SK-N-SH treated with all-trans-retinoic acid at 6 μM for 48 hours (cell line): ENCODE measurements around the gene COL4A5.

Experiments
- ATAC-seq: fragments of 200-7000 bp; cut with Tn5 transposase; 3 replicates; pipeline ENCODE4 v1.9.1; 2020; ENCODE audit warnings: mild to moderate bottlenecking, moderate library complexity
- ARNTL ChIP-seq: fragments of 450-650 bp; formaldehyde crosslinking; IDR thresholded peaks from 2 replicates; pipeline ENCODE4 v1.5.0; 2020; ENCODE audit warnings: low read depth, mild to moderate bottlenecking, moderate library complexity, borderline replicate concordance
- BACH2 ChIP-seq: fragments of 250-450 bp; sonication (Bioruptor Pico); IDR thresholded peaks from 2 replicates; pipeline ENCODE4 v1.9.0; 2021; ENCODE audit warnings: mild to moderate bottlenecking, borderline replicate concordance
- CSDC2 ChIP-seq: fragments of 250-450 bp; sonication (Bioruptor Pico); IDR thresholded peaks from 2 replicates; pipeline ENCODE4 v1.5.0; 2020; ENCODE audit warnings: mild to moderate bottlenecking, moderate library complexity
- CSRNP3 ChIP-seq: fragments of 250-450 bp; sonication (Bioruptor Pico); IDR thresholded peaks from 2 replicates; pipeline ENCODE4 v1.5.1; 2021; ENCODE audit warnings: mild to moderate bottlenecking, moderate library complexity
- ESRRG ChIP-seq: fragments of 250-450 bp; sonication (Bioruptor Pico); IDR thresholded peaks from 2 replicates; pipeline ENCODE4 v1.6.1; 2021; ENCODE audit warnings: mild to moderate bottlenecking
- GLIS3 ChIP-seq: fragments of 250-450 bp; sonication (Bioruptor Pico); IDR thresholded peaks from 2 replicates; pipeline ENCODE4 v1.5.0; 2020; ENCODE audit warnings: mild to moderate bottlenecking, moderate library complexity
- ISL1 ChIP-seq: fragments of 250-450 bp; sonication (Bioruptor Pico); IDR thresholded peaks from 2 replicates; pipeline ENCODE4 v2.1.2; 2022; ENCODE audit warnings: mild to moderate bottlenecking, moderate library complexity
- OSR1 ChIP-seq: fragments of 250-450 bp; sonication (Bioruptor Pico); IDR thresholded peaks from 2 replicates; pipeline ENCODE4 v1.8.0; 2022; ENCODE audit warnings: moderate library complexity, mild to moderate bottlenecking, inconsistent platforms
- POU6F1 ChIP-seq: fragments of 250-450 bp; sonication (Bioruptor Pico); IDR thresholded peaks from 2 replicates; pipeline ENCODE4 v1.8.0; 2021; ENCODE audit warnings: low read depth, mild to moderate bottlenecking, moderate library complexity, borderline replicate concordance
- PPARA ChIP-seq: fragments of 250-450 bp; sonication (Bioruptor Pico); IDR thresholded peaks from 2 replicates; pipeline ENCODE4 v1.5.0; 2020; ENCODE audit warnings: mild to moderate bottlenecking, borderline replicate concordance
- RARB ChIP-seq: fragments of 250-450 bp; sonication (Bioruptor Pico); IDR thresholded peaks from 2 replicates; pipeline ENCODE4 v1.8.0; 2021; ENCODE audit warnings: mild to moderate bottlenecking, moderate library complexity
- SNAI2 ChIP-seq: fragments of 250-450 bp; sonication (Bioruptor Pico); IDR thresholded peaks from 2 replicates; pipeline ENCODE4 v1.5.0; 2020; ENCODE audit warnings: mild to moderate bottlenecking, moderate library complexity
- TCF4 ChIP-seq: fragments of 250-450 bp; sonication (Bioruptor Pico); IDR thresholded peaks from 2 replicates; pipeline ENCODE4 v1.8.0; 2021; ENCODE audit warnings: mild to moderate bottlenecking, moderate library complexity, borderline replicate concordance
- ZC3H10 ChIP-seq: fragments of 250-450 bp; sonication (Bioruptor Pico); IDR thresholded peaks from 2 replicates; pipeline ENCODE4 v1.5.1; 2021; ENCODE audit warnings: mild to moderate bottlenecking, moderate library complexity
- ZFP3 ChIP-seq: fragments of 250-450 bp; sonication (Bioruptor Pico); IDR thresholded peaks from 2 replicates; pipeline ENCODE4 v1.5.0; 2020; ENCODE audit warnings: mild to moderate bottlenecking, moderate library complexity
- ZFP30 ChIP-seq: fragments of 450-650 bp; formaldehyde crosslinking; IDR thresholded peaks from 2 replicates; pipeline ENCODE4 v1.5.0; 2022; ENCODE audit warnings: mild to moderate bottlenecking, moderate library complexity
- ZNF565 ChIP-seq: fragments of 450-650 bp; formaldehyde crosslinking; conservative IDR thresholded peaks from 2 replicates; pipeline ENCODE4 v1.5.0; 2020; ENCODE audit warnings: low read depth, mild to moderate bottlenecking, moderate library complexity
- ZNF70 ChIP-seq: fragments of 450-650 bp; formaldehyde crosslinking; IDR thresholded peaks from 2 replicates; pipeline ENCODE4 v1.5.0; 2020; ENCODE audit warnings: mild to moderate bottlenecking, moderate library complexity
- ZNF8 ChIP-seq: fragments of 450-650 bp; formaldehyde crosslinking; IDR thresholded peaks from 2 replicates; pipeline ENCODE4 v1.5.0; 2020; ENCODE audit warnings: mild to moderate bottlenecking, moderate library complexity
- TF ChIP-seq, protein P1 (sequence below): fragments of 250-450 bp; sonication (Bioruptor Pico); IDR thresholded peaks from 2 replicates; pipeline ENCODE4 v1.5.0; 2020; ENCODE audit warnings: mild to moderate bottlenecking, moderate library complexity
- TF ChIP-seq, protein P2 (sequence below): fragments of 250-450 bp; sonication (Bioruptor Pico); IDR thresholded peaks from 2 replicates; pipeline ENCODE4 v1.8.0; 2020; ENCODE audit warnings: mild to moderate bottlenecking, moderate library complexity, borderline replicate concordance
- TF ChIP-seq, protein P3 (sequence below): fragments of 250-450 bp; sonication (Bioruptor Pico); IDR thresholded peaks from 2 replicates; pipeline ENCODE4 v1.5.1; 2020; ENCODE audit warnings: low read depth, mild to moderate bottlenecking, moderate library complexity

Gene COL4A5

DNA sequence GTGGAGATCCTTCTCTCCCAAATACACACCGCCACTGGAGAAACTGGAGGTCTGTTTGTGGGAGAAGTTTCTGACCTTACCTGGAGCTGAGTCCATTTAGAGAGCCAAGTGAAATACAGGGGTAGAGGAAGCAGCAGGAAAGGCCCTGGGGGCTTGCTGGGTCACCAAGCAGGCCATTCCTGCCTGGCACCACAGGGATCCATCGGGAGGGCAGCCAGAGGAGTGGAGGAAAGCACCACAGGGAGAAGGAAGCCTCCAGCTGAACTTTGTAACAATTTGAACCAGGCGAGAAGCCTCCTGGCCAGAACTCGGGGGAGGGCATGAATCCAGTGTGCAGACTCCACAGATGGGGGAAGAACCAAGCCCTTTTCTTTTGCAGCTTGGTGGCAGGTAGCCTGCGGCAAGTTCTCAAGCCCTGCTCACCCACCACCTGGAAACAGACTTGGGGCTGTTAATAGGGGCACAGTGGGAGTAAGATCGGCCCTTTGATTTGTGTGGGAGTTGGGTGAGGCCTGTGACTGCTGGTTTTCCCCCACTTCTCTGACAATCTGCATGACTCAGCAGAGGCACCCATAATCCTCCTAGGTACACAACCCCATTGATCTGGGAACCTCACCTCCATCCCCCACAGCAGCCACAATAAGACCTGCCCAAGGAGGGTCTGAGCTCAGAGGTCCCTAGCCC lies 202.1 kb downstream of the COL4A5 start:
- no peak for ATAC-seq
- TF ChIP-seq CSRNP3 (CRISPR knock-in tag) (no peak), ZNF8 (CRISPR knock-in tag) (no peak), RARB (CRISPR knock-in tag) (no peak), PPARA (CRISPR knock-in tag) (no peak), ZNF70 (CRISPR knock-in tag) (no peak), SNAI2 (CRISPR knock-in tag) (no peak), ARNTL (CRISPR knock-in tag) (no peak), TCF4 (CRISPR knock-in tag) (no peak), ZFP30 (CRISPR knock-in tag) (no peak)
- TF ChIP-seq, protein P1, sequence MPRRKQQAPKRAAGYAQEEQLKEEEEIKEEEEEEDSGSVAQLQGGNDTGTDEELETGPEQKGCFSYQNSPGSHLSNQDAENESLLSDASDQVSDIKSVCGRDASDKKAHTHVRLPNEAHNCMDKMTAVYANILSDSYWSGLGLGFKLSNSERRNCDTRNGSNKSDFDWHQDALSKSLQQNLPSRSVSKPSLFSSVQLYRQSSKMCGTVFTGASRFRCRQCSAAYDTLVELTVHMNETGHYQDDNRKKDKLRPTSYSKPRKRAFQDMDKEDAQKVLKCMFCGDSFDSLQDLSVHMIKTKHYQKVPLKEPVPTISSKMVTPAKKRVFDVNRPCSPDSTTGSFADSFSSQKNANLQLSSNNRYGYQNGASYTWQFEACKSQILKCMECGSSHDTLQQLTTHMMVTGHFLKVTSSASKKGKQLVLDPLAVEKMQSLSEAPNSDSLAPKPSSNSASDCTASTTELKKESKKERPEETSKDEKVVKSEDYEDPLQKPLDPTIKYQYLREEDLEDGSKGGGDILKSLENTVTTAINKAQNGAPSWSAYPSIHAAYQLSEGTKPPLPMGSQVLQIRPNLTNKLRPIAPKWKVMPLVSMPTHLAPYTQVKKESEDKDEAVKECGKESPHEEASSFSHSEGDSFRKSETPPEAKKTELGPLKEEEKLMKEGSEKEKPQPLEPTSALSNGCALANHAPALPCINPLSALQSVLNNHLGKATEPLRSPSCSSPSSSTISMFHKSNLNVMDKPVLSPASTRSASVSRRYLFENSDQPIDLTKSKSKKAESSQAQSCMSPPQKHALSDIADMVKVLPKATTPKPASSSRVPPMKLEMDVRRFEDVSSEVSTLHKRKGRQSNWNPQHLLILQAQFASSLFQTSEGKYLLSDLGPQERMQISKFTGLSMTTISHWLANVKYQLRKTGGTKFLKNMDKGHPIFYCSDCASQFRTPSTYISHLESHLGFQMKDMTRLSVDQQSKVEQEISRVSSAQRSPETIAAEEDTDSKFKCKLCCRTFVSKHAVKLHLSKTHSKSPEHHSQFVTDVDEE (CRISPR knock-in tag): no peak

DNA sequence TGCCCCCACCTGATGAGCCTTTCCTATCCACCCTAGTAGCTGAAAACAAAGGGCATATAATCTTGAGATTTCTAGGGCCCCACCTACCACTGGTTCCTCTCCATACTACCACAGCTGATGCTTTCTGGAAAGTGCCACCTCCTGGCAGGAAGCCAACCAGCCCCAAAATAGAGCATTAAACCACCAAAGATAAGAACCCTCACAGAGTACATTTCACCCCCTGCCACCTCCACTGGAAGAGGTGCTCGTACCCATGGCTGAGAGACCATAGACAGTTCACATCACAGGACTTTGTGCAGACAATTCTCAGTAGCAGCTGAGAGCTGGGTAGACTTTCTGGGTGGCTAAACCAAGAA lies 202.6 kb downstream of the COL4A5 start:
- ATAC-seq: no peak
- no peak for TF ChIP-seq ZFP3 (CRISPR knock-in tag)
- TF ChIP-seq ZNF8 (CRISPR knock-in tag): no peak
- no peak for TF ChIP-seq PPARA (CRISPR knock-in tag)
- TF ChIP-seq ISL1 (CRISPR knock-in tag): no peak
- no peak for TF ChIP-seq GLIS3 (CRISPR knock-in tag)
- TF ChIP-seq ARNTL (CRISPR knock-in tag): no peak
- no peak for TF ChIP-seq TCF4 (CRISPR knock-in tag)
- no peak for TF ChIP-seq CSDC2
- TF ChIP-seq ZNF70 (CRISPR knock-in tag): no peak
- TF ChIP-seq, protein P1 (CRISPR knock-in tag): no peak
- TF ChIP-seq RARB (CRISPR knock-in tag): no peak
- no peak for TF ChIP-seq OSR1 (CRISPR knock-in tag)
- TF ChIP-seq, protein P2, sequence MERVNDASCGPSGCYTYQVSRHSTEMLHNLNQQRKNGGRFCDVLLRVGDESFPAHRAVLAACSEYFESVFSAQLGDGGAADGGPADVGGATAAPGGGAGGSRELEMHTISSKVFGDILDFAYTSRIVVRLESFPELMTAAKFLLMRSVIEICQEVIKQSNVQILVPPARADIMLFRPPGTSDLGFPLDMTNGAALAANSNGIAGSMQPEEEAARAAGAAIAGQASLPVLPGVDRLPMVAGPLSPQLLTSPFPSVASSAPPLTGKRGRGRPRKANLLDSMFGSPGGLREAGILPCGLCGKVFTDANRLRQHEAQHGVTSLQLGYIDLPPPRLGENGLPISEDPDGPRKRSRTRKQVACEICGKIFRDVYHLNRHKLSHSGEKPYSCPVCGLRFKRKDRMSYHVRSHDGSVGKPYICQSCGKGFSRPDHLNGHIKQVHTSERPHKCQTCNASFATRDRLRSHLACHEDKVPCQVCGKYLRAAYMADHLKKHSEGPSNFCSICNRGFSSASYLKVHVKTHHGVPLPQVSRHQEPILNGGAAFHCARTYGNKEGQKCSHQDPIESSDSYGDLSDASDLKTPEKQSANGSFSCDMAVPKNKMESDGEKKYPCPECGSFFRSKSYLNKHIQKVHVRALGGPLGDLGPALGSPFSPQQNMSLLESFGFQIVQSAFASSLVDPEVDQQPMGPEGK (CRISPR knock-in tag): no peak
- no peak for TF ChIP-seq BACH2 (CRISPR knock-in tag)
- no peak for TF ChIP-seq SNAI2 (CRISPR knock-in tag)
- TF ChIP-seq ZNF565 (CRISPR knock-in tag): no peak
- TF ChIP-seq, all 23 proteins: peak for 0

- no peak for ATAC-seq
- TF ChIP-seq SNAI2 (CRISPR knock-in tag) (no peak), CSRNP3 (CRISPR knock-in tag) (no peak), ARNTL (CRISPR knock-in tag) (no peak), POU6F1 (no peak), ZNF565 (CRISPR knock-in tag) (no peak), ISL1 (CRISPR knock-in tag) (no peak), BACH2 (CRISPR knock-in tag) (no peak), RARB (CRISPR knock-in tag) (no peak), ZC3H10 (CRISPR knock-in tag) (no peak), PPARA (CRISPR knock-in tag) (no peak), GLIS3 (CRISPR knock-in tag) (no peak), ZFP30 (CRISPR knock-in tag) (no peak), ESRRG (no peak), OSR1 (CRISPR knock-in tag) (no peak)
- TF ChIP-seq, protein P3, sequence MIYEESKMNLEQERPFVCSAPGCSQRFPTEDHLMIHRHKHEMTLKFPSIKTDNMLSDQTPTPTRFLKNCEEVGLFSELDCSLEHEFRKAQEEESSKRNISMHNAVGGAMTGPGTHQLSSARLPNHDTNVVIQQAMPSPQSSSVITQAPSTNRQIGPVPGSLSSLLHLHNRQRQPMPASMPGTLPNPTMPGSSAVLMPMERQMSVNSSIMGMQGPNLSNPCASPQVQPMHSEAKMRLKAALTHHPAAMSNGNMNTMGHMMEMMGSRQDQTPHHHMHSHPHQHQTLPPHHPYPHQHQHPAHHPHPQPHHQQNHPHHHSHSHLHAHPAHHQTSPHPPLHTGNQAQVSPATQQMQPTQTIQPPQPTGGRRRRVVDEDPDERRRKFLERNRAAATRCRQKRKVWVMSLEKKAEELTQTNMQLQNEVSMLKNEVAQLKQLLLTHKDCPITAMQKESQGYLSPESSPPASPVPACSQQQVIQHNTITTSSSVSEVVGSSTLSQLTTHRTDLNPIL (CRISPR knock-in tag): no peak
These were observed 225.1 kb downstream of the COL4A5 start for GRCh38 chrX:108664701-108665100.
